ENCODE measurements around the gene AHCYL1. TPM values are rescaled to one million over a fixed set of nuclear protein-coding genes. Genes with fewer than 3 reads are reported as not detected.

The AHCYL1 gene
- total RNA-seq (2022; extraction: Qiagen RNA extraction; ENCODE audit: low read depth), result 43.5 to 60.0 TPM (median 49.5 TPM) in 5 replicates

DNA sequence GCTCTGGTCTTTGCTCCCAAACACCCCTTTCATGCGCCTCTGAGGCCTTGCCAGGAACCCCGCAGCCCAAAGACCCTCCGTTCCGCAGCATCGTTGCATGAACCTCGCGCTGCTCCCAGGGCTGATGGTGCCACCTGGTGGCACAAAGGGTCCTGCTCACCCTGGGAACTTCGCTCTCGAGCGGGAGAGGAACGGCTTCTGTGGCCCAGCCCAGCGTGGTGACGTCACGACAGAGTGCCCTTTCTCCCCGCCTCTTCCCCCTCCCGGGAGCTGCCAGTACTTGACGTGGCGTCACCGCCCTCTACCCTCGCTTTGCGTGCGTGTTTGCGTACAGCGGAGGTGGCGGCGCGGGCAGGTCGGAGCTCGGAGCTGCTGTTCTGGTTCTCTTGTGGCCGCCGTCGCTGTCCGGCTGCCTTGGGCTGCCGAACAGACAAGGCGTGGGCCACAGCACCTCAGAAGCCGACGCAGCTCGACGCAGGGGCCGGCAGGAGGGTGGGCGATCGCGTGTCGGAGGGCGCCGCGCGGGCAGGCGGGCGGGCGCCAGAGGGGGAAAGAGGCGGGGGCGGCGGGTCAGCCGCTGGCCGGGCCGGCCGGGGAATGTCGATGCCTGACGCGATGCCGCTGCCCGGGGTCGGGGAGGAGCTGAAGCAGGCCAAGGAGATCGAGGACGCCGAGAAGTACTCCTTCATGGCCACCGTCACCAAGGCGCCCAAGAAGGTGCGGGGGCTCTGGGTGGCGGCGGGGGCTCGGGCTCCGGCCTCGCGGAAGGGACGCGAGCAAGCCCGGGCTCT is at the start of gene AHCYL1:
AHCYL1 (plus strand) TSS at position 310 of the 791 bp plus-strand sequence; CDS start at position 598, 288 bp downstream.

DNA sequence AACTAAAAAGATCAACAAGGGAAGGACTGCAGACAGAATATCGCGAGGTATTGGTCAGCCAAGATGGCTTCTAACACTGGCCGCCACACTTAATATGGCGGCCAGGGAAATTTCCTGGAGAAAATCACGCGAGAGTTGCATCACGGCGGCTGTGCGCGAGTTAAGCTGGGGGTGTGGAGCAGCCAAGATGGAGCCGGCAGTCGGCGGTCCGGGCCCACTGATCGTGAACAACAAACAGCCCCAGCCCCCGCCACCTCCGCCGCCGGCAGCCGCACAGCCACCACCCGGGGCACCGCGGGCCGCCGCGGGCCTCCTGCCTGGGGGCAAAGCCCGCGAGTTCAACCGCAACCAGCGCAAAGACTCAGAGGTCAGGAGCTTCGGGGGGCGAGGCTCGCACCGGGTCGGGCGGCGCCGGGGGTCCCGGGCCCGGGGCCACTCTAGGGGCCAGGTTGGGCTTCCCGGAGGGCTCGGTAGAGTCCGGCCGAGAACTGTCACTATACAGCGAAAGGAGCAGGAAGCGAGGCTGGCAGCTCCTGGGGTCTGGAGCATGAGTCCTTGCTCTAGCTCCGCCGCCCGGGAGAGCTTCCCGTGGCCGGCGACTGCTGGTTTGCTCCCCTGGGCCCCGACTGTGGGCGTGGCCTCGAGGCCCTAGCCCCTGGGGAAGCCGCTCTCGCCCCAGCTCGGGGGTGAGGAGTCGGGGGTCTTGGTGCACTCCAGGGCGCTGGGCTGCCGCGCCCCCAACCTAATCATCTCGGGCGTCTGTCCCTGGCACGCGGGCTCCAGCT is 50.1 kb downstream of the AHCYL1 start, which contains the start of gene STRIP1:
STRIP1 (plus strand) TSS at position 174 of the 785 bp plus-strand sequence; CDS start at position 188, 14 bp downstream.

DNA sequence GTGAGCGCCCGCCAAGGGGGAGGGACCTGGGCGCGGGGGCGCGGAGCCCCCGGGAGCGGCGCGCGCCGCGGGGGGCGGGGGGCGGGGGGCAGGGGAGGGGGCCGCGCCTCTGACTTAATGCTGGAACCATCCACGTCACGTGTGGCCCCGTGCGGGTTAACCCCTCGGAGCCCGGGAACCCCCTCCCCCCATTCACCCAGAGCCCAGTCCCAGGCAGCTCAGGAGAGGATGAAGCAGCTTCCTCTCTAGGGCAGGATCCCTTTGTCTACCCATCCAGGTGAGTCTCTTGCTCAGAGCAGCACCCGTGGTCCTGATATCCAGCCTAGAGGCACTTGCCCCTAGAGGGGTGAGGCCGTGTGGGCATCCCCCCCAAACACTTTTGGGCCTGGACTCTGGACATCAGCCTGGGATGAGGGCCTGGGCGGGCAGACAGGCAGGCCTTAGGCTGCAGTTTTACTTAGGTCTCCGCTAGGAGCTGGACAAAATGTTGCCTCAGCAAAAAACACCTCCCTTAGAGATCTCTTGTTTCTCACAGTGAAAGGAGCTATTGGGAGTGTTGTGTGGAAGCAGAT is 86.2 kb downstream of the AHCYL1 start, which contains the start of gene ALX3:
ALX3 (minus strand) TSS at position 2 of the 572 bp plus-strand sequence. CDS start 60 bp downstream, outside the sequence.

Other genes starting within 250 kb of the AHCYL1 start
- 23.5 to 35.1 TPM (median 25.8 TPM) in 5 replicates for gene GSTM3, start 243.7 kb upstream of the AHCYL1 start, total RNA-seq (2022; extraction: Qiagen RNA extraction; ENCODE audit: low read depth)
- gene EPS8L3, start 220.8 kb upstream of the AHCYL1 start, total RNA-seq (2022; extraction: Qiagen RNA extraction; ENCODE audit: low read depth), result 0.41 to 1.4 TPM (median 0.79 TPM) in 5 replicates
- 10.2 to 20.8 TPM (median 20.3 TPM) in 5 replicates for gene CSF1, start 73.9 kb upstream of the AHCYL1 start, total RNA-seq (2022; extraction: Qiagen RNA extraction; ENCODE audit: low read depth)
- 10.8 to 14.4 TPM (median 13.3 TPM) in 5 replicates for gene STRIP1, start 49.9 kb downstream of the AHCYL1 start, total RNA-seq (2022; extraction: Qiagen RNA extraction; ENCODE audit: low read depth)
- not detected in 5 replicates for gene ALX3, start 85.9 kb downstream of the AHCYL1 start, total RNA-seq (2022; extraction: Qiagen RNA extraction; ENCODE audit: low read depth)
- gene UBL4B, start 127.7 kb downstream of the AHCYL1 start, total RNA-seq (2022; extraction: Qiagen RNA extraction; ENCODE audit: low read depth), result not detected in 5 replicates
- gene SLC6A17, start 165.7 kb downstream of the AHCYL1 start, total RNA-seq (2022; extraction: Qiagen RNA extraction; ENCODE audit: low read depth), result 2.6 to 6.2 TPM (median 4.7 TPM) in 5 replicates
- gene KCNC4, start 225.5 kb downstream of the AHCYL1 start, total RNA-seq (2022; extraction: Qiagen RNA extraction; ENCODE audit: low read depth), result 2.4 to 5.0 TPM (median 3.8 TPM) in 5 replicates